Measurements from ENCODE around the gene SNAI1. TPM values are rescaled to one million over a fixed set of nuclear protein-coding genes. Genes with fewer than 3 reads are reported as not detected.
A peak's percentile ranks its signal among the peaks of the same experiment; 100 is the strongest.
"Not testable (repeated sequence)": the region's sequence is repeated elsewhere in the genome, so short reads cannot be mapped to it uniquely, and the experiment has no call there.

SNAI1 gene
- total RNA-seq, 2 experiments from 2014 or later: 1.6 to 3.6 TPM

DNA sequence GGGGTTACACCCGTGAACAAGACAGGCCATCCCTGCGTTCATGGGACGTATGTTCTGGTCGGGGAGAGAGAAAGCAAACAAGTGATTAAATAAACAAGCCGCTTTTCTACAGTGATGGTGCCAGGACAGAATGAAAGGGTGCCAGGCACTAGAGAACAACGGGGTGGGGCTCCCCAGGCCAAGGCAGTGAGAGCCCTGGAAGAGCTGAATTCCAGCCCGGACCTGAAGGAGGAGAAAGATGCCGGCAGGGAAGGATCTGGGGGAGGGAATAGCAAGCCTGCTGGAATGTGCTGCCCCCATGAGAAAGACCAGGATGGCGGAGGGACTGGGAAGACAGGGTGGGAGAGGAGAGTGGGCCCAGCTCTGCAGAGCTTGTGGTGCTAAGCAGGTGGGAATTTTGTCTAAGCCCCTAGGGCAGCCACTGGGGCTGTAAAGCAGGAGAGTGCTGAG, 7.5 kb downstream of the SNAI1 start:
- no peak overlapping the region for H3K4me2 ChIP-seq (ENCODE audit: low read length)
- no peak overlapping the region for H2AFZ ChIP-seq (ENCODE audit: low read length)
- no peak for DNase-seq (ENCODE audit: low spot score)
- no peak overlapping the region for H3K27ac ChIP-seq (ENCODE audit: low read depth, low read length, poor library complexity, severe bottlenecking)
- ChIA-PET POLR2A (no interaction called here), CTCF (ENCODE audit: unreplicated experiment) (no interaction called here)
- H3K9me2 ChIP-seq (ENCODE audit: insufficient read depth, low read length): no peaks in the 10 kb centered on the region
- H4K20me1 ChIP-seq (ENCODE audit: insufficient read depth, low read length): no peaks in the 10 kb centered on the region
- peaks cover 15% of the 10 kb centered on the region for H3K4me1 ChIP-seq (ENCODE audit: insufficient read depth, low read length, poor library complexity, severe bottlenecking)
- no TSS peak for BruUV-seq (replicated peaks)
- no peaks in the 10 kb centered on the region for H3K9me3 ChIP-seq (ENCODE audit: low read length)
- H3K36me3 ChIP-seq (ENCODE audit: insufficient read depth, low read length): no peaks in the 10 kb centered on the region
- no peak overlapping the region for H3K4me3 ChIP-seq (ENCODE audit: low read depth, low read length, poor library complexity, severe bottlenecking)
- no peaks in the 10 kb centered on the region for H3K79me2 ChIP-seq (ENCODE audit: insufficient read depth, low read depth, low read length)
- no peak for TF ChIP-seq EZH2phosphoT487 (IDR thresholded peaks at IDR 0.05; ENCODE audit: borderline replicate concordance, low read depth, low read length)
- TF ChIP-seq, protein P1, sequence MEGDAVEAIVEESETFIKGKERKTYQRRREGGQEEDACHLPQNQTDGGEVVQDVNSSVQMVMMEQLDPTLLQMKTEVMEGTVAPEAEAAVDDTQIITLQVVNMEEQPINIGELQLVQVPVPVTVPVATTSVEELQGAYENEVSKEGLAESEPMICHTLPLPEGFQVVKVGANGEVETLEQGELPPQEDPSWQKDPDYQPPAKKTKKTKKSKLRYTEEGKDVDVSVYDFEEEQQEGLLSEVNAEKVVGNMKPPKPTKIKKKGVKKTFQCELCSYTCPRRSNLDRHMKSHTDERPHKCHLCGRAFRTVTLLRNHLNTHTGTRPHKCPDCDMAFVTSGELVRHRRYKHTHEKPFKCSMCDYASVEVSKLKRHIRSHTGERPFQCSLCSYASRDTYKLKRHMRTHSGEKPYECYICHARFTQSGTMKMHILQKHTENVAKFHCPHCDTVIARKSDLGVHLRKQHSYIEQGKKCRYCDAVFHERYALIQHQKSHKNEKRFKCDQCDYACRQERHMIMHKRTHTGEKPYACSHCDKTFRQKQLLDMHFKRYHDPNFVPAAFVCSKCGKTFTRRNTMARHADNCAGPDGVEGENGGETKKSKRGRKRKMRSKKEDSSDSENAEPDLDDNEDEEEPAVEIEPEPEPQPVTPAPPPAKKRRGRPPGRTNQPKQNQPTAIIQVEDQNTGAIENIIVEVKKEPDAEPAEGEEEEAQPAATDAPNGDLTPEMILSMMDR (conservative IDR thresholded peaks at IDR 0.05; ENCODE audit: low read length): no peak
- intact Hi-C loops (cut with micrococcal nuclease; ENCODE audit: unreplicated experiment): no loop called here

DNA sequence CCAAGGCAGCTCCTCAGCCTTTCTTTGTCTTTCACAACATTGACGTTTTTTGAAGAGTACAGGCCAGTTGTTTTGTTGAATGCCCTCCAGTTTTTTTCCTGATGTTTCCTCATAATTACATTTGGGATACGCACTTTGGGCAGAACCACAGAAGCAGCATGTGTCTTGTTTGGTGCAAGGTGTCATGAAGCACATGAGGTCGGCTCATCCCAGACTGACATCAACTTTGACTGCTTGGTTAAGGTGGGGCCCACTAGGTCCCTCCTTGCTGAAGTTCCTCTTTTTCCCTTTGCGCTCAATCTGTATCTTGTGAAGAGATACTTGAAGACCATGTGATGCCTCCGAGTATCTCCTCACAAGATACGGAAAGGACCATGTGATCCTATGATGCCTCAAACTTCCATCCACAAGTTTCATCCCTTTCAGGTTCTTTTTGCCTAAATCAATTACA, 10.5 kb downstream of the SNAI1 start:
- intact Hi-C loops (cut with micrococcal nuclease; ENCODE audit: unreplicated experiment): no loop called here
- no TSS peak for BruUV-seq (replicated peaks)
- TF ChIP-seq, protein P1 (conservative IDR thresholded peaks at IDR 0.05; ENCODE audit: low read length): no peak
- TF ChIP-seq EZH2phosphoT487 (IDR thresholded peaks at IDR 0.05; ENCODE audit: borderline replicate concordance, low read depth, low read length): no peak
- Histone ChIP-seq H3K4me3 (ENCODE audit: low read depth, low read length, poor library complexity, severe bottlenecking) (no peak overlapping the region), H3K27ac (ENCODE audit: low read depth, low read length, poor library complexity, severe bottlenecking) (no peak overlapping the region), H3K4me2 (ENCODE audit: low read length) (peak overlapping the region; percentile 1; the same call in 1 of the 2 replicates), H4K20me1 (ENCODE audit: insufficient read depth, low read length) (no peaks in the 10 kb centered on the region), H2AFZ (ENCODE audit: low read length) (peak overlapping the region; percentile 39; the same call in 1 of the 2 replicates), H3K79me2 (ENCODE audit: insufficient read depth, low read depth, low read length) (no peaks in the 10 kb centered on the region), H3K9me3 (ENCODE audit: low read length) (no peaks in the 10 kb centered on the region), H3K4me1 (ENCODE audit: insufficient read depth, low read length, poor library complexity, severe bottlenecking) (peaks cover 24% of the 10 kb centered on the region), H3K9me2 (ENCODE audit: insufficient read depth, low read length) (no peaks in the 10 kb centered on the region), H3K36me3 (ENCODE audit: insufficient read depth, low read length) (no peaks in the 10 kb centered on the region)
- DNase-seq (ENCODE audit: low spot score): peak; percentile 65
- ChIA-PET CTCF (ENCODE audit: unreplicated experiment) (no interaction called here), POLR2A (interaction anchor here (0.7 to 0.9 kb wide), 2 partner anchors 75 to 77 kb away, joined by 3 to 6 read pairs; no protein-coding TSS in a partner anchor)

DNA sequence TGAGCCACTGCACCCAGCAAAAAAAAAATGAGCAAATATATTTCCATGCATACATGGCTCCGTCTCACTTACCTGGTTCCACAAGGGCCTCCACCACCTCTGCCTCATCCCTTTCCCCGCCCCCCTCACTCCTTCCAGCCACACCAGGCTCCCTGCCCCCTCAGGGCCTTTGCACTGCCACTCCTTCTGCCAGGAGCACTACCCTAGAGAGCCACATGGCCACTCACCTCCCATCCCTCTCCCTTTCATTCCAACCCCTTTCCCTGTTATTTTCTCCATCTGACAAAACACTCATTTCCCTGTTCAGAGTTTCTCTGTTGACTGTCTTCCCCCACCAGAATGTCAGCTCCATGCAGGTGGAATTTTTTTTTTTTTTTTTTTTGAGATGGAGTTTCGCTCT, 12.8 kb downstream of the SNAI1 start:
- intact Hi-C loops (cut with micrococcal nuclease; ENCODE audit: unreplicated experiment): no loop called here
- POLR2A ChIA-PET: no interaction called here

DNA sequence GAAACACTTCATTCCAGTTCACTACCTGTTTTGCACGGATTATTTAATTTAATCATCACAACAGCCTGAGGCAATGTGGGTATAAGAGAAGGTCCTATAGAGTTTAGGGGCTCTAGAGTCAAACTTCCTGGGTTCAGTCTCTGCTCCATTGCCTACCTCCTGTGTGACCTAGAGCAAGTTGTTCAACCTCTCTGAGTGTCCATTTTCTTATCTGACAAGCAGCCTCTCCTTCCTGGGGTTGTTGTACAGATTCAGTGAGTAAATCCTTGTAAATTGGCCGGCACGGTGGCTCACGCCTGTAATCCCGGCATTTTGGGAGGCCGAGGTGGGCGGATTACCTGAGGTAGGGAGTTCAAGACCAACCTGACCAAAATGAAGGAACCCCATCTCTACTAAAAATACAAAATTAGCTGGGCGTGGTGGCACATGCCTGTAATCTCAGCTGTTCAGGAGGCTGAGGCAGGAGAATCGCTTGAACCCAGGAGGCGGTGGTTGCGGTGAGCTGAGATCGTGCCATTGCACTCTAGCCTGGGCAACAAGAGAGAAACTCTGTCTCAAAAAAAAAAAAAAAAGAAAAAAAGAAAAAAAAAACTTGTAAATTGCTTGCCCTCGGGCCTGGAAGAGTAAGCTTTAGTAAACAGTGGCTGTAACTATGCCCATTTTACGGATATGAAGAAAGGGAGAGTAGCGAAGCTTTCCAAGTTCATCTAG, 15.9 kb downstream of the SNAI1 start:
- BruUV-seq (replicated peaks); H4K20me1 ChIP-seq (ENCODE audit: insufficient read depth, low read length); H3K79me2 ChIP-seq (ENCODE audit: insufficient read depth, low read depth, low read length); intact Hi-C loops (cut with micrococcal nuclease; ENCODE audit: unreplicated experiment); H3K27ac ChIP-seq (ENCODE audit: low read depth, low read length, poor library complexity, severe bottlenecking); H3K9me3 ChIP-seq (ENCODE audit: low read length); CTCF ChIA-PET (ENCODE audit: unreplicated experiment); H3K36me3 ChIP-seq (ENCODE audit: insufficient read depth, low read length); H3K4me3 ChIP-seq (ENCODE audit: low read depth, low read length, poor library complexity, severe bottlenecking); H3K9me2 ChIP-seq (ENCODE audit: insufficient read depth, low read length); DNase-seq (ENCODE audit: low spot score): not testable (repeated sequence)
- Histone ChIP-seq H3K4me1 (ENCODE audit: insufficient read depth, low read length, poor library complexity, severe bottlenecking) (peaks cover 33% of the 10 kb centered on the region), H2AFZ (ENCODE audit: low read length) (peak overlapping the region; percentile 26; the same call in 1 of the 2 replicates), H3K4me2 (ENCODE audit: low read length) (peak overlapping the region; percentile 25; the same call in 1 of the 2 replicates)
- POLR2A ChIA-PET: interaction anchor here (0.6 to 2.3 kb wide), 6 partner anchors 14 to 346 kb away, joined by 3 to 16 read pairs (median 4); no protein-coding TSS in a partner anchor

More for the DNA sequence above, 12.8 kb downstream of the SNAI1 start:
- no peak overlapping the region for H3K27ac ChIP-seq (ENCODE audit: low read depth, low read length, poor library complexity, severe bottlenecking)
- H3K4me3 ChIP-seq (ENCODE audit: low read depth, low read length, poor library complexity, severe bottlenecking): no peak overlapping the region
- H2AFZ ChIP-seq (ENCODE audit: low read length): no peak overlapping the region
- H3K9me2 ChIP-seq (ENCODE audit: insufficient read depth, low read length): no peaks in the 10 kb centered on the region
- H3K4me2 ChIP-seq (ENCODE audit: low read length): no peak overlapping the region
- no peaks in the 10 kb centered on the region for H4K20me1 ChIP-seq (ENCODE audit: insufficient read depth, low read length)
- CTCF ChIA-PET (ENCODE audit: unreplicated experiment): no interaction called here
- H3K79me2 ChIP-seq (ENCODE audit: insufficient read depth, low read depth, low read length): no peaks in the 10 kb centered on the region
- BruUV-seq (replicated peaks): no TSS peak
- no peaks in the 10 kb centered on the region for H3K36me3 ChIP-seq (ENCODE audit: insufficient read depth, low read length)
- DNase-seq (ENCODE audit: low spot score): no peak
- H3K4me1 ChIP-seq (ENCODE audit: insufficient read depth, low read length, poor library complexity, severe bottlenecking): peaks cover 38% of the 10 kb centered on the region
- H3K9me3 ChIP-seq (ENCODE audit: low read length): no peaks in the 10 kb centered on the region
- TF ChIP-seq EZH2phosphoT487 (IDR thresholded peaks at IDR 0.05; ENCODE audit: borderline replicate concordance, low read depth, low read length): no peak
- TF ChIP-seq, protein P1 (conservative IDR thresholded peaks at IDR 0.05; ENCODE audit: low read length): no peak

All from OCI-LY7 (cell line).